Occipital lobe (tissue), 1 donor: Measurements from ENCODE around the gene PGRMC1. TPM values are rescaled to one million over a fixed set of nuclear protein-coding genes. Genes with fewer than 3 reads are reported as not detected.

Experiments used
- total RNA-seq: library from RNA; depleted of rRNA; stranded (reverse); fragments of >200 nt; gene quantifications from one replicate; pipeline ENCODE4 v1.2.3, GENCODE V29; 2014

The PGRMC1 gene
- total RNA-seq, 1 donor from 2014 or later, result 151 TPM

Other genes with a start within 250 kb of the PGRMC1 start
- not detected for gene CT47C1, start 163.3 kb upstream of the PGRMC1 start, total RNA-seq
- under 0.01 TPM for gene KIAA1210, start 108.5 kb upstream of the PGRMC1 start, total RNA-seq
- gene SLC25A43, start 163.1 kb downstream of the PGRMC1 start, total RNA-seq, result 2.2 TPM
- 73.6 TPM for gene SLC25A5, start 232.2 kb downstream of the PGRMC1 start, total RNA-seq